IPS-20b (cell line): ENCODE data around the gene IFNA5.

Experiments
- H3K27ac ChIP-seq: one replicate; pipeline ENCODE4 v1.5.1; 2013; ENCODE audit warnings: low read length
- H3K27me3 ChIP-seq: 2 replicates; pipeline ENCODE4 v1.6.1; 2013; ENCODE audit warnings: mild to moderate bottlenecking, low read length, inconsistent platforms; ENCODE audit not compliant: insufficient read depth
- H3K36me3 ChIP-seq: 2 replicates; pipeline ENCODE4 v1.6.1; 2013; ENCODE audit warnings: low read depth, mild to moderate bottlenecking, inconsistent platforms, low read length, moderate library complexity; ENCODE audit not compliant: insufficient read depth
- H3K4me1 ChIP-seq: 2 replicates; pipeline ENCODE4 v1.6.1; 2013; ENCODE audit warnings: mild to moderate bottlenecking, control low read depth, inconsistent platforms, low read length, moderate library complexity; ENCODE audit not compliant: insufficient read depth
- H3K4me3 ChIP-seq: 2 replicates; pipeline ENCODE4 v1.5.1; 2013; ENCODE audit warnings: mild to moderate bottlenecking, low read length, inconsistent platforms
- H3K9ac ChIP-seq: 2 replicates; pipeline ENCODE4 v1.6.1; 2013; ENCODE audit warnings: low read depth, mild to moderate bottlenecking, inconsistent platforms, low read length, moderate library complexity
- H3K9me3 ChIP-seq: 2 replicates; pipeline ENCODE4 v1.6.1; 2013; ENCODE audit warnings: mild to moderate bottlenecking, low read depth, low read length, inconsistent platforms; ENCODE audit not compliant: insufficient read depth

IFNA5 gene

GRCh38 chr9:21320465-21320864 is 15.4 kb upstream of the IFNA5 start:
- no peaks in the 10 kb centered on the region for H3K9me3 ChIP-seq
- no peak overlapping the region for H3K9ac ChIP-seq
- no peaks in the 10 kb centered on the region for H3K27me3 ChIP-seq
- no peak overlapping the region for H3K27ac ChIP-seq
- H3K36me3 ChIP-seq: no peaks in the 10 kb centered on the region
- H3K4me1 ChIP-seq: no peaks in the 10 kb centered on the region
- H3K4me3 ChIP-seq: no peak overlapping the region

- Histone ChIP-seq H3K4me3 (no peak overlapping the region), H3K36me3 (no peaks in the 10 kb centered on the region), H3K27me3 (no peaks in the 10 kb centered on the region), H3K4me1 (no peaks in the 10 kb centered on the region), H3K9ac (no peak overlapping the region), H3K9me3 (no peaks in the 10 kb centered on the region), H3K27ac (no peak overlapping the region)
Measured at GRCh38 chr9:21317956-21318923, 13.1 kb upstream of the IFNA5 start.

DNA sequence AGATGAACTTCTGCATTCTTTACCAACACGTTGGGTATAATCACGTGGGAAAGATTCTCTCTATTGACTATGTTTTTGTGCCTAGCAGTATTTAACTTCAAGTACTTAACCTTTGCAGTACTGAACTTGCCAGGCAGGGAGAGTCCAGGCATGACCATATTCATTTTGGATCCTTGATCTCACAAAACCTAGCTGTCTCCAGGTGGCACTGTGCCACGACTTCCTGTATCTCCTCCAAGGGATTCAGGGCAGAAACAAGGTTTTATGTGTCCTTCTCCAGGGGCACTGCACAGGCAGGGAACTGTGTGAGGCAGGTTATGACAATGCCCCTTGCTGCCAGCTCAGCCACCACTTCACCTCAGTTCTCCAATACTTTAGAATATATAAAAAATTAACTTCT is 11.7 kb upstream of the IFNA5 start:
- H3K4me3 ChIP-seq: no peak overlapping the region
- H3K9ac ChIP-seq: no peak overlapping the region
- H3K36me3 ChIP-seq: no peaks in the 10 kb centered on the region
- H3K4me1 ChIP-seq: no peaks in the 10 kb centered on the region
- no peak overlapping the region for H3K27ac ChIP-seq
- H3K9me3 ChIP-seq: no peaks in the 10 kb centered on the region
- H3K27me3 ChIP-seq: no peaks in the 10 kb centered on the region

GRCh38 chr9:21316032-21316842 is 11.1 kb upstream of the IFNA5 start:
- Histone ChIP-seq H3K27ac (no peak overlapping the region), H3K9me3 (no peaks in the 10 kb centered on the region), H3K27me3 (no peaks in the 10 kb centered on the region), H3K4me3 (no peak overlapping the region), H3K9ac (no peak overlapping the region), H3K36me3 (no peaks in the 10 kb centered on the region), H3K4me1 (no peaks in the 10 kb centered on the region)

DNA sequence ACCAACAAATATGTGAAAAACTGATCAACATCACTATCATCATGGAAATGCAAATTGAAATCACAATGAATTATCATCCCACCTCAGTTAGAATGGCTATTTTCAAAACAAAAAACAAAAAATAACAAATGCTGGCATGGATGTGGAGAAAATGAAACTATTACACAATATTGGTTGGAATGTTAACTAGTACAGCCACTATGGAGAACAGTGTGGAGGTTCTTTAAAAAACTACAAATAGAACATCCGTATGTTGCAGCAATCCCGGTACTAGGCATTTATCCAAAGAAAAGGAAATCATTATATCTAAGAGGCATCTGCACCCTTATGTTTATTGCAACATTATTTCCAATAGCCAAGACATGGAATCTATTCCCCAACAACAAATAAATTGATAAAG is 9.0 kb upstream of the IFNA5 start:
- Histone ChIP-seq H3K36me3 (no peaks in the 10 kb centered on the region), H3K4me1 (no peaks in the 10 kb centered on the region), H3K9ac (no peak overlapping the region), H3K9me3 (no peaks in the 10 kb centered on the region), H3K4me3 (no peak overlapping the region), H3K27me3 (no peaks in the 10 kb centered on the region), H3K27ac (no peak overlapping the region)

- no peak overlapping the region for H3K27ac ChIP-seq
- no peak overlapping the region for H3K4me3 ChIP-seq
- no peaks in the 10 kb centered on the region for H3K36me3 ChIP-seq
- no peak overlapping the region for H3K9ac ChIP-seq
- H3K27me3 ChIP-seq: no peaks in the 10 kb centered on the region
- H3K4me1 ChIP-seq: no peaks in the 10 kb centered on the region
- no peaks in the 10 kb centered on the region for H3K9me3 ChIP-seq
Measured at GRCh38 chr9:21311889-21312288, 6.8 kb upstream of the IFNA5 start.

- Histone ChIP-seq H3K36me3 (no peaks in the 10 kb centered on the region), H3K27ac (no peak overlapping the region), H3K9me3 (no peaks in the 10 kb centered on the region), H3K4me3 (no peak overlapping the region), H3K9ac (no peak overlapping the region), H3K4me1 (no peaks in the 10 kb centered on the region), H3K27me3 (no peaks in the 10 kb centered on the region; the same call in 1 of the 2 replicates)
Measured at GRCh38 chr9:21295992-21296391, 9.1 kb downstream of the IFNA5 start.

- no peaks in the 10 kb centered on the region for H3K4me1 ChIP-seq
- H3K27ac ChIP-seq: no peak overlapping the region
- H3K27me3 ChIP-seq: no peaks in the 10 kb centered on the region; the same call in 1 of the 2 replicates
- no peaks in the 10 kb centered on the region for H3K9me3 ChIP-seq
- H3K9ac ChIP-seq: no peak overlapping the region
- no peak overlapping the region for H3K4me3 ChIP-seq
- H3K36me3 ChIP-seq: no peaks in the 10 kb centered on the region
Measured at GRCh38 chr9:21294904-21295538, 10.1 kb downstream of the IFNA5 start.

DNA sequence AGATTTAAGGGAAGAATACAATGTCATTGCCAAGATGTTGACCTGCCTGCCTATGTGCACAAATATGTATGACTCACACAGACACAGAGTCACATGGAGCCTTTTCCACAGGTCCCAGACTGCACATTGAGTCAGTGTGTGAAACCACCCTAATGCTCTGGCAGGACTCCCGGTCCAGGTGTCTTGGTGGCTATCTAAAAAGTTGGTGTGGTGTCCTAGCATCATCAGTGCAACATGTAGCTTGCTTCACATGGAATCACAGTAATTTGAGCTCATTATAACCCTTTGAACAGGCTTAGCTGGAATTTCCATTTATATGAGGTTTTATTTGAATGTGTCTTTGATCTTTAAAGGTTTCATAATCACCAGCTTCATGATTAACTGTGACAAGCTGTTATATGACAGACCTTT is 10.7 kb downstream of the IFNA5 start:
- H3K27me3 ChIP-seq: no peaks in the 10 kb centered on the region; the same call in 1 of the 2 replicates
- no peak overlapping the region for H3K27ac ChIP-seq
- no peak overlapping the region for H3K4me3 ChIP-seq
- no peak overlapping the region for H3K9ac ChIP-seq
- H3K36me3 ChIP-seq: no peaks in the 10 kb centered on the region
- no peaks in the 10 kb centered on the region for H3K4me1 ChIP-seq
- no peaks in the 10 kb centered on the region for H3K9me3 ChIP-seq

DNA sequence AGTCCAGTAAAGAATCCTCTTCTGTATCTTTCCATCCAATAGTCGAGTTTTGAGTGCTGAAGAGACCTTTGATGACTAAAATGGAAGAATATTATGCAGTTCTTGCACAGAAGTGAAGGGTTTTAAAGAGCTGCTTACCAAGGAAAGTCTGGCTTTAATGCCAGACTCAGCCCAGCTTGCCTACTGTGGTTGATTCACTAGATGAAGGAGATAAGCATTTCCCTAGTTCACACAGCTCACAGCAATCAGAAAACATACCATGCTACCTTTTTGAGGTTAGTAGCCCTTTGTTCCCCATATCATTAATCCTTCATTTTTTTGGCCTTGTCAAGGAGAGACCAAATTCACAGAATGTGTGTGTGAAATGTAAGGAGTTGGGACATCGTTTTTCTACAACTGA is 15.3 kb downstream of the IFNA5 start:
- Histone ChIP-seq H3K9me3 (no peaks in the 10 kb centered on the region), H3K36me3 (no peaks in the 10 kb centered on the region), H3K4me1 (no peaks in the 10 kb centered on the region), H3K27me3 (no peaks in the 10 kb centered on the region; the same call in 1 of the 2 replicates), H3K4me3 (no peak overlapping the region), H3K9ac (no peak overlapping the region), H3K27ac (no peak overlapping the region)

DNA sequence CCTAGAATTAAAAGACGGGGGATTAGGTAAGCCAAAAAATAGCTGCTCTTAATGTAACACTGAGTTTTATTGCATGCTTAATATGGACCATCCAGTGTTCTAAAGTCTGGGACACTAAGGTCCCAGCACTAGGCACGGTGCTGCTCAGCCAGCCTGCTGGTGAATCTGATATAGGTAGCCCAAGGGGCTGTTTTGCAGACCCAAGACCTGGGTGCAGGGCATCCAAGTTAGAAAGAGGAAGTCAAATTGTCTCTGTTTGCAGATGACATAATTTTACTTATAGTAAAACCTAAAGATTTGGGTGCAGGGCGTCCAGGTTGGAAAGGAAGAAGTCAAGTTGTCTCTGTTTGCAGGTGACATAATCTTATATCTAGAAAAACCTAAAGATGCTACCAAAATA is 17.8 kb downstream of the IFNA5 start:
- Histone ChIP-seq H3K27me3 (no peaks in the 10 kb centered on the region; the same call in 1 of the 2 replicates), H3K27ac (no peak overlapping the region), H3K9me3 (no peaks in the 10 kb centered on the region), H3K36me3 (no peaks in the 10 kb centered on the region), H3K4me1 (no peaks in the 10 kb centered on the region), H3K9ac (no peak overlapping the region), H3K4me3 (no peak overlapping the region)
